GM18498 (cell line): ENCODE results near the gene FOXI2.

ENCODE experiments used
- ATAC-seq: cut with Tn5 transposase; IDR thresholded peaks from one replicate; pipeline ENCODE4 v1.9.1; 2021; ENCODE audit warnings: mild to moderate bottlenecking, moderate library complexity; ENCODE audit not compliant: unreplicated experiment

Gene FOXI2

DNA sequence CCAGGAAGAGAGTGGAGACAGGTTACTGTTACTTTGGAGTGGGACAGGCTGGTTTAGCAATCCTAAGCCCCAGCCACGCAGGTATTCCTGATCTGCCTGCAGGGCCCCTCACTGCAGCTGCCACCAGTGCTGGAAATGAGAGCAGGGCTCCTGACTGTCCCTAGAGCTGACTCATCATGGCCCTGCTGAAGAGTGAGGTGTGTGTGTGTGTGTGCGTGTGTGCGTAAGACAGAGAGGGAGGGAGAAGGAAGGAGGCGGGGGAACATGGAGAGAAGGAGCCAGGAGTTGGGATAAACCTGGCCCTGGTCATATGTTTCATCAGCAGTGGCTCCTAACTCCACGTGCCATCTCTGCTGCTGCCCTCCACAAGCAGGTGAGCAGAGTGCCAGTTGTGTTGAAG lies 3.6 kb downstream of the FOXI2 start:
- no peak for ATAC-seq

GRCh38 chr10:127743205-127743604 lies 6.2 kb downstream of the FOXI2 start:
- ATAC-seq = no peak

DNA sequence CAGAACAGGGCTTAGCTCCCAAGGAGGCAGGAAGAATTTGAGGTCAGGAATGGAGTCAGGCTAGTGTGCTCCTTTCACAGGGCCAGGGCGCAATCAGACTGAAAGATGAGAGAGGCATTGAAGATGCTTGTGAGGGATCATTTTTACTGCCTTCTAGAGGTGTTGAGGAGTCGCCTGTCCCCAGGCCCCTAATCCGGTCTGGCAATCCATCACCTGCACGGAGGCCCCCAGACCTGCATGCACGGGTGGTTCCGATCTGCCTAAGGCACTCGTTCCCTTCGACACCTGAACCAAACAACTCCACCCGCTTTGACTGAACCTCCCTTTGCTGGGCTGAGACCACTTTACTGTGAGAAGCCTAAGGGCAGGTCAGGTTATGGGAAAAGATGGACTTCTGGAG lies 8.0 kb downstream of the FOXI2 start:
- no peak for ATAC-seq

GRCh38 chr10:127745861-127746260 lies 8.9 kb downstream of the FOXI2 start:
- ATAC-seq = no peak

- no peak for ATAC-seq
Observed at GRCh38 chr10:127755753-127756152, 18.8 kb downstream of the FOXI2 start.

DNA sequence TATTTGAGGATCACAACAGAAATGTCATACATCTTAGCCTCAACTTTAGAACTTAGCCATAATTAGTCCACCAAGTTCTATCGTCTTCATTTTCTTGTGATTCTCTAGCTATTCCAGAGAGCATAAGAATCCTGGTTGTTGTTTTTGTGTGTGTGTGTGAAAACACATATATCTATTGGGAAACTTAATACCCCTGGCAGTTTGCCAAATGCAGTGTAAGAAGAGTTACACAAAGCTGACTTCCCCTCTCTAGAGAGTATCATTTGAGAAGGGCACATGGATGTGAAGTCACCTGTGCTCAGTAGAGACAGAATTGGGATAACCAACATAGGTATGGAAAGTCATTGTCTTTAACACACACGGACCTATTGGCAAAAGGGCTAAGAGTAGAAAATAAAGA lies 19.3 kb downstream of the FOXI2 start:
- ATAC-seq = no peak

DNA sequence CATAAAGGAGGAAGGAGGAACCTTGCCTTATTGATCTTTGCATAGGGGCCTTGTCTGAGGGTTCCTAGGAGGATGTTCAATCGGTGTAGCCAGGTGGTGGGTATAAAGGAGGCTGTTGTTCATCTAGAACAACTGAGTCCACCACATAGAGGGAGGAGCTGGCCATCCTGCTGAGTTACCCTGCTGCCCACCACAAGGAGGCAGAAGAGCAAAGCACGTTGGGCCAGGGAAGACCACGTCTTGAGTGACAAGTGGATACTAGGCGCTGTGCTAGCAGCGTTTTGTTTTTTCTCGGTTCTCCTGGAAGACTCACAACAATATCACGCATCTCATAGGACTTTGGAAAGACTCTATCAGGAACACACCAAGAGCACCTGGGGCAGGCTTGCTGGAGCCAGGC lies 20.0 kb downstream of the FOXI2 start:
- ATAC-seq = no peak

DNA sequence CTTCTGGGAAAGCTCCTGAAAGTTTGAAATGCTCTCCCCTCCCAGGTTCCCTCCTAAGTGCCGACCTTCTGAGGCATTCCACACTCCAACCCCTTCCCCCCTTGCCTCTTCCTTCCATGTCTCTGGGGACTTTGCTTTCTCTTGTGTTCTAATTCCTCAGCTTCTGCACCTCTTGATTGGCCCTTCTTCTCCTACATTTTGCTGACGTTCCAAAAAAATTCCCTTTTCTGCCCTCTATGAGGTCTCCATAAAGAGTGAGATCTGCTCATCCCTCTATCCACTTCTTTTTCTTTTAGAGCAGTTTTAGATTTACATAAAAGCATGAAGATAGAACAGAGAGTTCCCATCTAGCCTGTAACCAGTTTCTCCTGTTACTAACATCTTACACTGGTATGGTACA lies 22.3 kb downstream of the FOXI2 start:
- ATAC-seq = no peak

DNA sequence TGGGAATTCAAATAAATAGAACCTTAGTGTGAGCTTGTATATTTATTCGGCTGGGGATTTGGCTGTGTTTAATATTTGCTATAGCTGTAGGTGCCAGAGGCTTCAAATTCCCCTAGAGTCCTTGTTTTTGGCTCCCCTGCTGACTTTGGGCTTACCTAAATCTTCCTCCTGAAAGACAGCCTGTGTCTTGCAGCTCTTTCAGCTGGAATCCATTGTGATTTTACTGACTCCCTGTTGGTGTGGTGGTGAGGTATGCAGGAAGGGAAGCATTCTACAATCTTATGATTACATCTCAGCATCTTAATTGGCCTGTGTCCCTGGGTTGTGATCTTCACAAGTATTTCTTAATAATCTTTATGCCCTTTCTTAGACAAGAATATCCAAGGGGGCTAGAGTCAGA lies 25.9 kb downstream of the FOXI2 start:
- ATAC-seq = no peak

DNA sequence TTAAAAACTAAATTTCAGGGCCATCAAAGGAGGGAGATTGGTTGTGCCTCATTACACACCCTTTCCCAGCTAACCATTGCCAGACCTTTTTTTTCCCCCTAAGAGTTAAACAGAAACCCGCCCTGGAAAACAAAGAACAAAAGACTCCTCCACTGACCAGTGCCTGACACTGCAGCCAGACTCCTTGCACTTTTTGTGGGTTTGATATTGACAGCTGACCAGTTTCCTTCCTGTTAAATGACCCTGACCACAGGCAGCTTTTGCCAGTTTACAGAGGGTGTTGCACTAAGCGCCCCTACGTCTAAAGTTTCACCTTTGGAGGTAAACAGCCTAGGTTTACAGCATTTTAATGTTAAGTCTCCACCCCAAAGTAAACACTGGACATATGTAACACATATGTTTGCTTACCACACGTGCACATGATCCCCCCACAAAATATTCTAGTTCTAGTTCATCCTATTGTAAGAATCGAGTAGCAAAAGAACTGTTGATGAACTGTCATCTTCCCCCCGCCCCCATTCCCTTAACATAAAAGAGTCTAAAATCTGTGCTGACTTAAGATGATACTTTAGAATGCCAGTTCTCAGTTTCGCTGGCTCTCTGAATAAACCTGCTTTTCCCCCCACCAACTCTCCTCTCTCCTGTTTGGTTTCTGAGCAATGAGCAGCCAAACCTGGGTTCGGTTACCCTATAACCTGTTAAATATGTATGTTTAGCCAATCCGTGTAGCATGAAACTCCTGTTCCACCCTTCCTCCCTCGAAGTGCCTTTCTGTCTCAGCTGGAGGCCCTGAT lies 38.0 kb downstream of the FOXI2 start:
- ATAC-seq = no peak

- no peak for ATAC-seq
Observed at GRCh38 chr10:127776816-127777215, 39.8 kb downstream of the FOXI2 start.

GRCh38 chr10:127781412-127781811 lies 44.4 kb downstream of the FOXI2 start:
- ATAC-seq = no peak

DNA sequence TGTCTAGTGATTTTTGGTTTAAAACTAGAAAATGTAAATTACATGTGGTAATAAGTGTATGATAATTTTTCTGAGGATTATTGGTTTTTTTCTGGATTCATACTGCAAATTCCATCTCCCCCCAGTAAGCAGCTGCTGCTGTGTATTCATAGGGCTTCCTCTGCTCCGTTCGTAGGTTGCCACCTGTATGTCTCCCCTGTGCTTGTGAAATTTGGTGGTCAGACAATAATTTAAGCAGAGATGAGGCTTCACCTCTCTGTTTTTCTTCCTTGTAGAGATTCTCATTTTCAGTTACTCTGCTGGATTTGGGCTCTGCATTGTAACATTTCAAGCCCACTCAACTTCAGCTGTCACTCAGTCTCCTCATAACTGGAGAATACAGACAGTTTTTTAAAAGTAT lies 50.9 kb downstream of the FOXI2 start:
- no peak for ATAC-seq

DNA sequence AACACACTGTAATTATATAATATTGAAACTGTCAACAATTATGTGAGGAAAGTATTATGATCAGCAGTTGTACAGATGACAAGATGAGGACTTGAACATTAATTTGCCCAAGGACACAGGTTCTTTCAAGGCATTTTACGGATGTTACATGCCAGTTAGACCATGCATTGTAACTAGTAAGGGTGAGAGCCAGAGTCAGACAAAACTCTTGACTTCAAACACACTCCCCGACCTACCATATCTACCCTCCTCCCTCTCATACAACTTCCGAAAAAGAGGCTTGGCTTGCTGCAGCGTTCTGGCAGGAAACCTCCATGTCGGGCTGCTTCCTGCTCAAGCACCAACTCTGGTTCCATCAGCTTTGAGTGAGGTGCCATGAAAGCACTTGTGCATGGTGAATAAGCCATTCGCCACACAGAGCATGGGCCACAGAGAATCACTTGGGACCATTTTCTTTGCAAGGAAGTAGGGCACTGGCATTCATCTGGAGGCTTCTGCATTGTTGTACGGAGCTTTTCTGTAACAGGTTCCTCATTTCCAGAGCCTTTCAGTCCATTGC lies 53.2 kb downstream of the FOXI2 start:
- no peak for ATAC-seq
